IMR-90 (cell line): ENCODE data around the gene ZFYVE28. TPM values are rescaled to one million over a fixed set of nuclear protein-coding genes. Genes with fewer than 3 reads are reported as not detected.

Source experiments
- ATAC-seq: fragments of 200-7000 bp; cut with Tn5 transposase; 2 replicates; pipeline ENCODE4 v1.9.1; 2020; ENCODE audit warnings: low read depth, mild to moderate bottlenecking, moderate library complexity
- BruUV-seq: library from RNA; stranded (reverse); fragments of 400-500 nt; replicated peaks from 2 replicates; lab custom pipeline; 2021; lab: Mats Ljungman, UMichigan
- CTCF ChIA-PET: fragments of 300-600 bp; formaldehyde crosslinking; extraction: SDS; loops from one replicate; lab custom pipeline; 2021; ENCODE audit warnings: antibody characterized with exemption; lab: Yijun Ruan, JAX
- POLR2A ChIA-PET: fragments of 300-600 bp; sonication (Branson Sonifier 250); formaldehyde crosslinking; loops from one replicate; lab custom pipeline; 2022; ENCODE audit warnings: antibody characterized with exemption; ENCODE audit not compliant: unreplicated experiment; lab: Charles Lee
- DNase-seq: peaks from one replicate; pipeline ENCODE4 v3.0.0; 2013
- H2AFZ ChIP-seq: replicated peaks from 2 replicates; pipeline ENCODE3; 2013; ENCODE audit warnings: low read length, mild to moderate bottlenecking; ENCODE audit not compliant: poor library complexity
- H2AK5ac ChIP-seq: 2 replicates; pipeline ENCODE4 v1.6.1; 2013; ENCODE audit warnings: low read depth, low read length, inconsistent platforms
- H2AK9ac ChIP-seq: replicated peaks from 2 replicates; pipeline ENCODE3; 2013; ENCODE audit warnings: mild to moderate bottlenecking, low read depth, low read length, moderate library complexity; ENCODE audit not compliant: poor library complexity
- H2BK120ac ChIP-seq: 2 replicates; pipeline ENCODE4 v1.6.1; 2013; ENCODE audit warnings: low read depth, low read length, inconsistent platforms
- H2BK15ac ChIP-seq: 3 replicates; pipeline ENCODE4 v1.6.1; 2013; ENCODE audit warnings: low read depth, low read length, inconsistent platforms
- H2BK20ac ChIP-seq: 2 replicates; pipeline ENCODE4 v1.6.1; 2013; ENCODE audit warnings: low read depth, mild to moderate bottlenecking, inconsistent platforms, low read length, moderate library complexity
- H2BK5ac ChIP-seq: 2 replicates; pipeline ENCODE4 v1.6.1; 2013; ENCODE audit warnings: mild to moderate bottlenecking, low read depth, low read length, inconsistent platforms; ENCODE audit not compliant: poor library complexity, severe bottlenecking
- H3K14ac ChIP-seq: replicated peaks from 2 replicates; pipeline ENCODE4 v1.6.1; 2013; ENCODE audit warnings: low read depth, low read length, inconsistent platforms
- H3K18ac ChIP-seq: 2 replicates; pipeline ENCODE4 v1.6.1; 2013; ENCODE audit warnings: low read depth, low read length, control low read depth
- H3K23ac ChIP-seq: 2 replicates; pipeline ENCODE4 v1.6.1; 2013; ENCODE audit warnings: low read depth, low read length, inconsistent platforms
- H3K27ac ChIP-seq: 2 replicates; pipeline ENCODE4 v1.5.1; 2013; ENCODE audit warnings: mild to moderate bottlenecking, control low read depth, low read length; ENCODE audit not compliant: insufficient read depth
- H3K27me3 ChIP-seq: 2 replicates; pipeline ENCODE4 v1.6.1; 2013; ENCODE audit warnings: low read length; ENCODE audit not compliant: control insufficient read depth, insufficient read depth
- H3K36me3 ChIP-seq: 2 replicates; pipeline ENCODE4 v1.6.1; 2013; ENCODE audit warnings: low read length, mixed read lengths; ENCODE audit not compliant: control insufficient read depth, insufficient read depth
- H3K4ac ChIP-seq: 2 replicates; pipeline ENCODE4 v1.6.1; 2013; ENCODE audit warnings: low read depth, low read length, inconsistent platforms
- H3K4me1 ChIP-seq: 2 replicates; pipeline ENCODE4 v1.6.1; 2013; ENCODE audit warnings: low read length, mixed read lengths; ENCODE audit not compliant: control insufficient read depth, insufficient read depth
- H3K4me2 ChIP-seq: 2 replicates; pipeline ENCODE4 v1.6.1; 2013; ENCODE audit warnings: low read depth, mild to moderate bottlenecking, control low read depth, low read length, moderate library complexity
- H3K4me3 ChIP-seq: 2 replicates; pipeline ENCODE4 v1.5.1; 2013; ENCODE audit warnings: low read depth, mild to moderate bottlenecking, control low read depth, low read length, moderate library complexity; ENCODE audit not compliant: insufficient read depth
- H3K56ac ChIP-seq: 2 replicates; pipeline ENCODE4 v1.6.1; 2013; ENCODE audit warnings: low read length, inconsistent platforms; ENCODE audit not compliant: insufficient read depth; ENCODE audit errors: extremely low read depth
- H3K79me1 ChIP-seq, 2 experiments: 2 replicates each; pipeline ENCODE4 v1.6.1; 2013; ENCODE audit warnings: low read length in 2 of 2, inconsistent platforms in 1 of 2, low read depth in 1 of 2
- H3K9ac ChIP-seq: 2 replicates; pipeline ENCODE4 v1.6.1; 2013; ENCODE audit warnings: low read depth, low read length, control low read depth
- H3K9me1 ChIP-seq: 2 replicates; pipeline ENCODE4 v1.6.1; 2013; ENCODE audit warnings: low read length, inconsistent platforms; ENCODE audit not compliant: insufficient read depth
- H3K9me3 ChIP-seq: 2 replicates; pipeline ENCODE4 v1.6.1; 2013; ENCODE audit warnings: low read length; ENCODE audit not compliant: control insufficient read depth, insufficient read depth
- H4K20me1 ChIP-seq: 2 replicates; pipeline ENCODE4 v1.6.1; 2013; ENCODE audit warnings: low read length, inconsistent platforms; ENCODE audit not compliant: insufficient read depth
- H4K5ac ChIP-seq: 2 replicates; pipeline ENCODE4 v1.6.1; 2013; ENCODE audit warnings: mild to moderate bottlenecking, low read depth, low read length, control low read depth
- H4K8ac ChIP-seq, 2 experiments: 2 replicates each; pipeline ENCODE4 v1.6.1; 2013; ENCODE audit warnings: low read depth in 2 of 2, low read length in 2 of 2, control low read depth in 1 of 2, inconsistent platforms in 1 of 2
- H4K91ac ChIP-seq: 2 replicates; pipeline ENCODE4 v1.6.1; 2013; ENCODE audit warnings: low read depth, low read length, inconsistent platforms; ENCODE audit not compliant: insufficient read depth
- CEBPB ChIP-seq: IDR thresholded peaks from 2 replicates; pipeline ENCODE4 v1.6.1; 2012; ENCODE audit warnings: low read depth, low read length, improper control_type of control experiment
- MXI1 ChIP-seq: IDR thresholded peaks from 2 replicates; pipeline ENCODE4 v1.6.1; 2012; ENCODE audit warnings: low read depth, mild to moderate bottlenecking, low read length, moderate library complexity, borderline replicate concordance
- RAD21 ChIP-seq: IDR thresholded peaks from 2 replicates; pipeline ENCODE4 v1.6.1; 2012; ENCODE audit warnings: low read length, improper control_type of control experiment
- RCOR1 ChIP-seq: IDR thresholded peaks from 2 replicates; pipeline ENCODE4 v1.6.1; 2012; ENCODE audit warnings: mild to moderate bottlenecking, low read length, improper control_type of control experiment; ENCODE audit not compliant: insufficient replicate concordance
- WGBS, 2 experiments: methylation state at CpG; one replicate each; pipeline versions ENCODE4 v1.1.5 to v1.1.7; 2013; ENCODE audit warnings: missing lambda C conversion rate in 2 of 2; ENCODE audit not compliant: insufficient read length in 1 of 2; ENCODE audit errors: extremely low coverage in 2 of 2; 5-methylcytosine and 5-hydroxymethylcytosine counted together
- dilution Hi-C: fragments of 300-500 bp; cut with HindIII; formaldehyde crosslinking; loops from one replicate; pipeline ENCODE4 v1.14.3; 2018; ENCODE audit warnings: low sequenced_read_pairs; ENCODE audit not compliant: unreplicated experiment
- in situ Hi-C: fragments of 300-500 bp; cut with MboI; formaldehyde crosslinking; loops from 3 replicates; pipeline ENCODE4 v1.14.3; 2019; ENCODE audit warnings: low sequenced_read_pairs, inconsistent platforms, mixed read lengths
- intact Hi-C: fragments of 100-400 bp; cut with micrococcal nuclease; formaldehyde crosslinking; loops from 2 replicates; pipeline ENCODE4 v1.10.0; 2022
- polyA plus RNA-seq, 3 experiments: library from polyadenylated mRNA; depleted of rRNA; stranded (reverse); fragments of >200 nt; gene quantifications; 2 replicates each; pipeline ENCODE4 v1.2.3, GENCODE V29; 2012; ENCODE audit warnings: low replicate concordance in 1 of 3
- total RNA-seq: library from RNA; depleted of rRNA; stranded (reverse); fragments of >200 nt; gene quantifications from 2 replicates; pipeline ENCODE4 v1.2.3, GENCODE V29; 2012
- TF ChIP-seq, protein P1 (sequence below): fragments of 150-350 bp; IDR thresholded peaks from 2 replicates; pipeline ENCODE4 v1.6.1; 2016; ENCODE audit warnings: low read depth, mild to moderate bottlenecking, low read length, moderate library complexity, borderline replicate concordance

The ZFYVE28 gene
- total and polyA plus RNA-seq, 2 of the 4 experiments (the other 2 are of a cell fraction): 0.36 to 1.2 TPM

DNA sequence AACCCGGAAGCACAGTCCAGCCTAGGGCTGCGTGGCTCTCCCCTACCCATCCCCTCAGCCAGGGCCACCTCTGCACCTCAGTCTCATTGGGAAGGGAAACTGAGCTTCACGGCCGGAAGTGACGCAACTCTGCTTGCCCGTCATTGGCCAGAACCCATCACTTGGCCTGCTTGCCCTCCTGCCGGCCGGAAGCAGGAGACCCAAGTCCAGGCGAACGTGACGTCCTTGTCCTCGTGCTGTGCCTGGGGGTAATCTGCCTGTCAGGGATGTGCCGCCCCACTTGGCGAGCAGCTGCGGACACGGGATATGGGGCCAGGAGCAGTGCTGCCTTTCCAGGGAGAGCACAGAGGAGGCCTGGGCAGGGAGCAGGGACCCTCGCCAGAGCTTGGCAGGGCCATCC, 31.2 kb downstream of the ZFYVE28 start:
- BruUV-seq: no TSS peak
- no peak overlapping the region for H3K4ac ChIP-seq
- H2BK120ac ChIP-seq: no peak overlapping the region
- no peak overlapping the region for H2AK5ac ChIP-seq
- no peak overlapping the region for H3K4me2 ChIP-seq
- no peak overlapping the region for H2BK5ac ChIP-seq
- H3K79me1 ChIP-seq: no peaks in the 10 kb centered on the region
- no peaks in the 10 kb centered on the region for H3K9me3 ChIP-seq
- no peaks in the 10 kb centered on the region for H4K20me1 ChIP-seq
- intact Hi-C loops: no loop called here
- no peak overlapping the region for H2AK9ac ChIP-seq
- CTCF ChIA-PET: interaction anchor here (1.6 kb wide), 1 partner anchor 26 kb away, joined by 3 read pairs; no protein-coding TSS in a partner anchor
- POLR2A ChIA-PET: no interaction called here
- DNase-seq: no peak
- no peak overlapping the region for H3K18ac ChIP-seq
- peaks cover 61% of the 10 kb centered on the region for H3K27me3 ChIP-seq
- no peak overlapping the region for H3K14ac ChIP-seq
- no peak overlapping the region for H4K8ac ChIP-seq
- H3K4me1 ChIP-seq: no peaks in the 10 kb centered on the region; the same call in 1 of the 2 replicates
- H2BK20ac ChIP-seq: no peak overlapping the region
- H3K4me3 ChIP-seq: no peak overlapping the region
- H3K56ac ChIP-seq: no peak overlapping the region
- H4K5ac ChIP-seq: no peak overlapping the region
- H2AFZ ChIP-seq: no peak overlapping the region
- no peak overlapping the region for H2BK15ac ChIP-seq
- dilution Hi-C loops: no loop called here
- H3K36me3 ChIP-seq: no peaks in the 10 kb centered on the region
- no peak for ATAC-seq
- no peaks in the 10 kb centered on the region for H3K9me1 ChIP-seq
- H3K9ac ChIP-seq: no peak overlapping the region
- TF ChIP-seq CEBPB (peak; percentile 35; the same call in 1 of the 2 replicates), RCOR1 (no peak), RAD21 (no peak), MXI1 (no peak)
- TF ChIP-seq, protein P1, sequence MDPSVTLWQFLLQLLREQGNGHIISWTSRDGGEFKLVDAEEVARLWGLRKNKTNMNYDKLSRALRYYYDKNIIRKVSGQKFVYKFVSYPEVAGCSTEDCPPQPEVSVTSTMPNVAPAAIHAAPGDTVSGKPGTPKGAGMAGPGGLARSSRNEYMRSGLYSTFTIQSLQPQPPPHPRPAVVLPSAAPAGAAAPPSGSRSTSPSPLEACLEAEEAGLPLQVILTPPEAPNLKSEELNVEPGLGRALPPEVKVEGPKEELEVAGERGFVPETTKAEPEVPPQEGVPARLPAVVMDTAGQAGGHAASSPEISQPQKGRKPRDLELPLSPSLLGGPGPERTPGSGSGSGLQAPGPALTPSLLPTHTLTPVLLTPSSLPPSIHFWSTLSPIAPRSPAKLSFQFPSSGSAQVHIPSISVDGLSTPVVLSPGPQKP: no peak
- 87% methylated on average over 3 of the region's 17 CpGs; no CpG with 5 or more reads in 1 of the 2 experiments for WGBS, 2 experiments
- in situ Hi-C loops: no loop called here
- H4K91ac ChIP-seq: no peak overlapping the region
- H3K23ac ChIP-seq: no peak overlapping the region
- no peak overlapping the region for H3K27ac ChIP-seq
